H1 (cell line): ENCODE measurements around the gene C1orf210. TPM values are rescaled to one million over a fixed set of nuclear protein-coding genes. Genes with fewer than 3 reads are reported as not detected.

Experiments
- CTCF ChIA-PET: fragments of 300-600 bp; sonication (Branson Sonifier 250); formaldehyde crosslinking; loops from one replicate; lab custom pipeline; 2021; ENCODE audit not compliant: partially characterized antibody; lab: Charles Lee
- POLR2A ChIA-PET: fragments of 300-600 bp; sonication (Branson Sonifier 250); formaldehyde crosslinking; loops from one replicate; lab custom pipeline; 2021; ENCODE audit warnings: inconsistent platforms; ENCODE audit not compliant: partially characterized antibody; lab: Charles Lee
- DNase-seq, 2 experiments: peaks; one replicate each; pipeline versions ENCODE4 v3.0.0 to v3.0.0-alpha.2; 2010 to 2022; ENCODE audit warnings: low spot score in 2 of 2, low read depth in 1 of 2, mixed read lengths in 1 of 2
- FAIRE-seq: peaks from 2 replicates; lab custom pipeline; 2011; peaks lifted over from hg19 to GRCh38; lab: Jason Lieb, UNC
- H2AFZ ChIP-seq: 2 replicates; pipeline ENCODE4 v1.8.1; 2012; ENCODE audit warnings: low read length, inconsistent platforms
- H2AK5ac ChIP-seq: 2 replicates; pipeline ENCODE4 v1.6.1; 2013; ENCODE audit warnings: low read depth, low read length
- H2BK120ac ChIP-seq: replicated peaks from 2 replicates; pipeline ENCODE3; 2013; ENCODE audit warnings: low read depth, low read length, inconsistent platforms
- H2BK12ac ChIP-seq: 2 replicates; pipeline ENCODE4 v1.6.1; 2013; ENCODE audit warnings: low read depth, low read length
- H2BK15ac ChIP-seq: 2 replicates; pipeline ENCODE4 v1.6.1; 2013; ENCODE audit warnings: low read length
- H2BK20ac ChIP-seq: 2 replicates; pipeline ENCODE4 v1.6.1; 2013; ENCODE audit warnings: low read length
- H2BK5ac ChIP-seq: 2 replicates; pipeline ENCODE4 v1.6.1; 2013; ENCODE audit warnings: low read depth, low read length
- H3K14ac ChIP-seq: 2 replicates; pipeline ENCODE4 v1.6.1; 2013; ENCODE audit warnings: inconsistent platforms; ENCODE audit not compliant: insufficient read length
- H3K18ac ChIP-seq: 2 replicates; pipeline ENCODE4 v1.6.1; 2013; ENCODE audit warnings: low read length; ENCODE audit errors: extremely low read depth
- H3K23ac ChIP-seq: 2 replicates; pipeline ENCODE4 v1.6.1; 2013; ENCODE audit warnings: inconsistent platforms; ENCODE audit not compliant: insufficient read length
- H3K23me2 ChIP-seq: 2 replicates; pipeline ENCODE4 v1.6.1; 2013; ENCODE audit warnings: low read depth, low read length
- H3K27ac ChIP-seq: 2 replicates; pipeline ENCODE4 v1.6.1; 2011; ENCODE audit warnings: low read depth, low read length, inconsistent platforms
- H3K27me3 ChIP-seq, 4 experiments: replicated peaks in 1 of 4; 1 replicate in 1 of 4; 2 replicates in 3 of 4; pipeline versions ENCODE4 v1.6.1 to v1.8.1; 2011 to 2013; ENCODE audit warnings: low read length in 3 of 4, mild to moderate bottlenecking in 3 of 4, inconsistent platforms in 2 of 4, mixed read lengths in 2 of 4, moderate library complexity in 1 of 4; ENCODE audit not compliant: control insufficient read depth in 3 of 4, insufficient read depth in 3 of 4; ENCODE audit errors: extremely low read depth in 1 of 4
- H3K36me3 ChIP-seq, 4 experiments: 2 replicates each; pipeline versions ENCODE4 v1.6.1 to v1.8.1; 2011 to 2013; ENCODE audit warnings: mild to moderate bottlenecking in 4 of 4, low read length in 3 of 4, moderate library complexity in 2 of 4, control low read depth in 1 of 4, inconsistent platforms in 1 of 4; ENCODE audit not compliant: insufficient read depth in 4 of 4, control insufficient read depth in 2 of 4
- H3K4ac ChIP-seq: replicated peaks from 2 replicates; pipeline ENCODE3; 2013; ENCODE audit warnings: low read length, low read depth, mixed read lengths, inconsistent platforms; ENCODE audit not compliant: insufficient read length
- H3K4me1 ChIP-seq, 4 experiments: replicated peaks in 1 of 4; 1 replicate in 1 of 4; 2 replicates in 3 of 4; pipeline versions ENCODE4 v1.6.1 to v1.8.1; 2011 to 2013; ENCODE audit warnings: low read length in 3 of 4, inconsistent platforms in 2 of 4, mixed read lengths in 1 of 4; ENCODE audit not compliant: insufficient read depth in 4 of 4, control insufficient read depth in 3 of 4
- H3K4me2 ChIP-seq, 2 experiments: 2 replicates each; pipeline versions ENCODE4 v1.6.1 to v1.8.1; 2011 to 2013; ENCODE audit warnings: low read depth in 2 of 2, low read length in 2 of 2, control low read depth in 1 of 2, inconsistent platforms in 1 of 2, mild to moderate bottlenecking in 1 of 2; ENCODE audit not compliant: insufficient read depth in 1 of 2
- H3K4me3 ChIP-seq, 4 experiments: fragments of 200-600, 300-600 bp in 1 of 4; sonication (generic), shearing (Covaris generic), sonication (Bioruptor Twin) in 1 of 4; 2 replicates each; pipeline versions ENCODE4 v1.5.1 to v1.8.1; 2011 to 2016; ENCODE audit warnings: low read length in 4 of 4, low read depth in 3 of 4, control low read depth in 2 of 4, inconsistent platforms in 2 of 4, mild to moderate bottlenecking in 2 of 4, mixed read lengths in 1 of 4, moderate library complexity in 1 of 4; ENCODE audit not compliant: insufficient read depth in 2 of 4; ENCODE audit errors: extremely low read depth in 1 of 4
- H3K56ac ChIP-seq: replicated peaks from 2 replicates; pipeline ENCODE3; 2013; ENCODE audit warnings: low read depth, mild to moderate bottlenecking, mixed read lengths, low read length, inconsistent platforms; ENCODE audit not compliant: insufficient read length
- H3K79me1 ChIP-seq: 2 replicates; pipeline ENCODE4 v1.6.1; 2013; ENCODE audit warnings: low read depth, low read length, control low read depth
- H3K79me2 ChIP-seq, 2 experiments: 2 replicates each; pipeline versions ENCODE4 v1.6.1 to v1.8.1; 2012 to 2013; ENCODE audit warnings: low read length in 2 of 2, mild to moderate bottlenecking in 2 of 2, inconsistent platforms in 1 of 2; ENCODE audit not compliant: insufficient read depth in 2 of 2, control insufficient read depth in 1 of 2
- H3K9ac ChIP-seq, 4 experiments: replicated peaks in 1 of 4; 1 replicate in 1 of 4; 2 replicates in 3 of 4; pipeline versions ENCODE4 v1.6.1 to v1.8.1; 2011 to 2013; ENCODE audit warnings: low read depth in 3 of 4, low read length in 3 of 4, control low read depth in 2 of 4, mild to moderate bottlenecking in 2 of 4, moderate library complexity in 2 of 4, inconsistent platforms in 1 of 4; ENCODE audit errors: extremely low read depth in 1 of 4
- H3K9me3 ChIP-seq, 2 experiments: 2 replicates each; pipeline versions ENCODE4 v1.6.1 to v1.8.1; 2012 to 2013; ENCODE audit warnings: mild to moderate bottlenecking in 2 of 2, moderate library complexity in 2 of 2, control low read depth in 1 of 2, inconsistent platforms in 1 of 2, low read depth in 1 of 2, low read length in 1 of 2, mixed read lengths in 1 of 2; ENCODE audit not compliant: insufficient read depth in 2 of 2
- H4K20me1 ChIP-seq, 2 experiments: replicated peaks in 1 of 2; 2 replicates each; pipeline versions ENCODE3 to v1.8.1; 2011 to 2013; ENCODE audit warnings: inconsistent platforms in 2 of 2, low read length in 2 of 2, mild to moderate bottlenecking in 1 of 2; ENCODE audit not compliant: insufficient read depth in 2 of 2, control insufficient read depth in 1 of 2
- H4K5ac ChIP-seq: 2 replicates; pipeline ENCODE4 v1.6.1; 2013; ENCODE audit warnings: low read length, low read depth, mixed read lengths, inconsistent platforms; ENCODE audit not compliant: insufficient read length
- H4K8ac ChIP-seq: 2 replicates; pipeline ENCODE4 v1.8.0; 2013; ENCODE audit warnings: mild to moderate bottlenecking, moderate library complexity, low read length, inconsistent platforms; ENCODE audit not compliant: insufficient read depth; ENCODE audit errors: extremely low read depth
- H4K91ac ChIP-seq: replicated peaks from 2 replicates; pipeline ENCODE3; 2013; ENCODE audit warnings: low read length, mixed read lengths, inconsistent platforms; ENCODE audit not compliant: insufficient read length
- CTCF ChIP-seq, 3 experiments: IDR thresholded peaks; 1 replicate in 2 of 3; 2 replicates in 1 of 3; pipeline versions ENCODE4 v1.5.1 to v1.6.1; 2011; ENCODE audit warnings: low read length in 3 of 3, mild to moderate bottlenecking in 3 of 3, inconsistent platforms in 2 of 3, low read depth in 1 of 3, moderate library complexity in 1 of 3; ENCODE audit not compliant: insufficient read depth in 1 of 3; ENCODE audit errors: control extremely low read depth in 1 of 3
- EP300 ChIP-seq, 2 experiments: IDR thresholded peaks; 1 replicate in 1 of 2; 2 replicates in 1 of 2; pipeline ENCODE4 v1.6.1; 2011 to 2012; ENCODE audit warnings: low read depth in 2 of 2, low read length in 2 of 2, mild to moderate bottlenecking in 2 of 2, borderline replicate concordance in 1 of 2, inconsistent platforms in 1 of 2, moderate library complexity in 1 of 2
- GTF2F1 ChIP-seq: IDR thresholded peaks from 2 replicates; pipeline ENCODE4 v1.6.1; 2012; ENCODE audit warnings: low read depth, low read length, improper control_type of control experiment, borderline replicate concordance
- KDM1A ChIP-seq: fragments of 200-600, 300-600 bp; sonication (generic); IDR thresholded peaks from 2 replicates; pipeline ENCODE4 v1.7.1; 2016; ENCODE audit warnings: mild to moderate bottlenecking, low read length, borderline replicate concordance
- SAP30 ChIP-seq: fragments of 300-600 bp; sonication (generic); IDR thresholded peaks from 2 replicates; pipeline ENCODE4 v1.7.1; 2012; ENCODE audit warnings: low read length, moderate library complexity, mild to moderate bottlenecking, inconsistent platforms; ENCODE audit not compliant: insufficient read depth, insufficient replicate concordance
- SP4 ChIP-seq: IDR thresholded peaks from 2 replicates; pipeline ENCODE4 v1.6.1; 2012; ENCODE audit warnings: low read length, inconsistent platforms
- TAF1 ChIP-seq: IDR thresholded peaks from 2 replicates; pipeline ENCODE4 v1.6.1; 2011; ENCODE audit warnings: mild to moderate bottlenecking, low read depth, low read length
- TEAD4 ChIP-seq: IDR thresholded peaks from 2 replicates; pipeline ENCODE4 v1.6.1; 2012; ENCODE audit warnings: low read depth, low read length, inconsistent platforms, mixed read lengths
- WGBS, 2 experiments: shearing (Covaris generic) in 1 of 2; methylation state at CpG; one replicate each; pipeline versions ENCODE4 v1.1.6 to v1.1.7; 2013 to 2015; ENCODE audit warnings: low lambda C conversion rate in 2 of 2, mixed read lengths in 2 of 2, inconsistent platforms in 1 of 2, low coverage in 1 of 2, missing lambda C conversion rate in 1 of 2; ENCODE audit not compliant: insufficient replicate concordance in 2 of 2, insufficient coverage in 1 of 2, insufficient read length in 1 of 2; ENCODE audit errors: extremely low coverage in 1 of 2, missing lambda C conversion rate in 1 of 2; 5-methylcytosine and 5-hydroxymethylcytosine counted together
- polyA plus RNA-seq, 7 experiments: library from polyadenylated mRNA; depleted of rRNA in 3 of 7; stranded (reverse) in 5 of 7; unstranded in 2 of 7; fragments of >200 nt in 5 of 7; fragments of 200-250 nt in 2 of 7; gene quantifications; 1 replicate in 5 of 7; 2 replicates in 1 of 7; 4 replicates in 1 of 7; pipeline versions ENCODE4 v1.2.1 to v1.2.3, GENCODE V29; 2011 to 2013; ENCODE audit warnings: missing spikeins in 2 of 7, mixed read lengths in 2 of 7
- total RNA-seq: library from RNA; stranded (reverse); fragmentation: NEBNext Ultra II Directional; extraction: Animal tissue kit (Norgen Biotek cat#: 25700); gene quantifications from 2 replicates; pipeline ENCODE4 v1.2.1, GENCODE V29; 2021

The C1orf210 gene
- total and polyA plus RNA-seq, 2 of the 8 experiments (the other 6 are each of a cell fraction or from before 2014, with no cell fraction given), result 12.0 to 27.9 TPM

- DNase-seq (no peak), FAIRE-seq (no peak)
- H3K4me3 ChIP-seq, result no peak overlapping the region
- no peak overlapping the region for H3K56ac ChIP-seq
- no peaks in the 10 kb centered on the region for H3K79me2 ChIP-seq
- H2AFZ ChIP-seq, result no peak overlapping the region
- H4K91ac ChIP-seq, result peak overlapping the region; percentile 58
- no peaks in the 10 kb centered on the region for H3K27me3 ChIP-seq
- no peaks in the 10 kb centered on the region for H3K36me3 ChIP-seq
- no peak overlapping the region for H3K4ac ChIP-seq
- H2BK15ac ChIP-seq, result peak overlapping the region; percentile 0; the same call in 1 of the 2 replicates
- no peaks in the 10 kb centered on the region for H4K20me1 ChIP-seq
- H3K14ac ChIP-seq, result no peak overlapping the region
- H4K5ac ChIP-seq, result no peak overlapping the region
- peaks cover 0 to 8% (median 4%) of the 10 kb centered on the region in 4 experiments; a peak in 4 of 7 replicates for H3K4me1 ChIP-seq
- ChIA-PET POLR2A (interaction anchor here (1.0 to 2.6 kb wide), 5 partner anchors 9 to 64 kb away, joined by 3 to 15 read pairs (median 5); partner anchors contain the start of genes C1orf210, CDC20 and TMEM125), CTCF (interaction anchor here (1.0 to 3.1 kb wide), 5 partner anchors 9 to 120 kb away, joined by 3 to 26 read pairs (median 5); partner anchors contain the start of gene C1orf210)
- no peak overlapping the region for H2AK5ac ChIP-seq
- no peaks in the 10 kb centered on the region; the same call in 1 of the 2 replicates for H3K23me2 ChIP-seq
- H3K79me1 ChIP-seq, result no peaks in the 10 kb centered on the region
- H3K18ac ChIP-seq, result no peak overlapping the region; the same call in 1 of the 2 replicates
- no peak overlapping the region for H3K9ac ChIP-seq
- H3K9me3 ChIP-seq, result no peaks in the 10 kb centered on the region
- H3K23ac ChIP-seq, result no peak overlapping the region
- peak overlapping the region; percentile 91; the same call in 1 of the 2 replicates for H2BK20ac ChIP-seq
- H4K8ac ChIP-seq, result peak overlapping the region; percentile 7; the same call in 1 of the 2 replicates
- H3K4me2 ChIP-seq, result no peak overlapping the region
- H2BK120ac ChIP-seq, result no peak overlapping the region
- H2BK12ac ChIP-seq, result peak overlapping the region; percentile 96
- WGBS, 2 experiments, result 90% methylated on average over 7 of the region's 7 CpGs; no CpG with 5 or more reads in 1 of the 2 experiments
- no peak overlapping the region for H3K27ac ChIP-seq
- H2BK5ac ChIP-seq, result peak overlapping the region; percentile 40; the same call in 1 of the 2 replicates
- TF ChIP-seq SAP30 (no peak), SP4 (no peak), GTF2F1 (no peak), EP300 (IDR thresholded peaks at IDR 0.05; ENCODE audit: borderline replicate concordance in 1 of 2, low read depth in 2 of 2, low read length in 2 of 2) (no peak), CTCF (IDR thresholded peaks at IDR 0.05; ENCODE audit: control extremely low read depth in 1 of 3, insufficient read depth in 1 of 3, low read depth in 1 of 3, low read length in 3 of 3) (no peak), TEAD4 (no peak), TAF1 (no peak), KDM1A (no peak)
These were observed 8.7 kb upstream of the C1orf210 start for GRCh38 chr1:43293896-43294760.
